K562 (cell line): ENCODE measurements around the gene INSIG1. TPM values are rescaled to one million over a fixed set of nuclear protein-coding genes. Genes with fewer than 3 reads are reported as not detected.

Experiments
- CHD2 ChIP-seq: IDR thresholded peaks from 2 replicates; pipeline ENCODE4 v1.6.1; 2011; ENCODE audit warnings: low read depth, low read length
- COPS2 ChIP-seq: fragments of 450-650 bp; conservative IDR thresholded peaks from 2 replicates; pipeline ENCODE4 v1.6.1; 2016; ENCODE audit warnings: mild to moderate bottlenecking, moderate library complexity
- DACH1 ChIP-seq: fragments of 450-650 bp; IDR thresholded peaks from 2 replicates; pipeline ENCODE4 v1.6.1; 2018; ENCODE audit not compliant: partially characterized antibody
- EP300 ChIP-seq: IDR thresholded peaks from 2 replicates; pipeline ENCODE4 v1.6.1; 2012; ENCODE audit warnings: low read length, improper control_type of control experiment
- HMGN3 ChIP-seq: IDR thresholded peaks from 2 replicates; pipeline ENCODE4 v1.6.1; 2011; ENCODE audit warnings: borderline replicate concordance, low read depth, mild to moderate bottlenecking, mixed read lengths, low read length; ENCODE audit not compliant: insufficient read length; ENCODE audit errors: extremely low read depth
- MAX ChIP-seq: sonication (generic); formaldehyde crosslinking; IDR thresholded peaks from 2 replicates; pipeline ENCODE4 v1.9.0; 2022; ENCODE audit warnings: mild to moderate bottlenecking, missing genetic modification reagents
- MTF1 ChIP-seq: fragments of 250-450 bp; sonication (Bioruptor Pico); IDR thresholded peaks from 2 replicates; pipeline ENCODE4 v1.9.0; 2021; ENCODE audit warnings: moderate library complexity, mild to moderate bottlenecking, inconsistent platforms, borderline replicate concordance
- MXI1 ChIP-seq: IDR thresholded peaks from 2 replicates; pipeline ENCODE4 v1.6.1; 2011; ENCODE audit warnings: low read depth, mild to moderate bottlenecking, improper control_type of control experiment, low read length
- NR2C2 ChIP-seq, 2 experiments: fragments of 200-800 bp in 1 of 2; sonication (Bioruptor generic) in 1 of 2; sonication (generic) in 1 of 2; formaldehyde crosslinking in 1 of 2; IDR thresholded peaks; 2 replicates each; pipeline versions ENCODE4 v1.6.1 to v1.8.0; 2016 to 2022; ENCODE audit warnings: mild to moderate bottlenecking in 1 of 2, missing compliant biosample characterization in 1 of 2, missing genetic modification characterization in 1 of 2, missing genetic modification reagents in 1 of 2
- RBM22 ChIP-seq: fragments of 200-400 bp; formaldehyde crosslinking; IDR thresholded peaks from 2 replicates; pipeline ENCODE4 v1.6.1; 2018; ENCODE audit warnings: low read length, low read depth; ENCODE audit not compliant: poor library complexity, severe bottlenecking
- SMARCC2 ChIP-seq: fragments of 450-650 bp; IDR thresholded peaks from 2 replicates; pipeline ENCODE4 v1.6.1; 2017; ENCODE audit warnings: antibody characterized with exemption, moderate library complexity, mild to moderate bottlenecking, low read depth
- SP1 ChIP-seq: sonication (generic); formaldehyde crosslinking; IDR thresholded peaks from 2 replicates; pipeline ENCODE4 v1.8.1; 2022; ENCODE audit warnings: mild to moderate bottlenecking, missing genetic modification reagents
- SRSF1 ChIP-seq: fragments of 200-400 bp; formaldehyde crosslinking; IDR thresholded peaks from 2 replicates; pipeline ENCODE4 v1.6.1; 2017; ENCODE audit warnings: mild to moderate bottlenecking, low read depth, low read length, moderate library complexity
- TCFL5 ChIP-seq: fragments of 250-450 bp; sonication (Bioruptor Pico); conservative IDR thresholded peaks from 2 replicates; pipeline ENCODE4 v1.6.1; 2021; ENCODE audit warnings: mild to moderate bottlenecking, moderate library complexity, matching md5 sums
- TSC22D4 ChIP-seq: fragments of 450-650 bp; IDR thresholded peaks from 2 replicates; pipeline ENCODE4 v1.6.1; 2016; ENCODE audit warnings: missing genetic modification characterization, missing biosample characterization, control low read depth
- UBTF ChIP-seq, 2 experiments: IDR thresholded peaks; 2 replicates each; pipeline ENCODE4 v1.6.1; 2012; ENCODE audit warnings: improper control_type of control experiment in 2 of 2, low read depth in 2 of 2, low read length in 2 of 2, borderline replicate concordance in 1 of 2
- YY1 ChIP-seq, 3 experiments: IDR thresholded peaks; 2 replicates each; pipeline ENCODE4 v1.6.1; 2011; ENCODE audit warnings: low read length in 2 of 3, mild to moderate bottlenecking in 2 of 3, moderate library complexity in 2 of 3, borderline replicate concordance in 1 of 3, control low read depth in 1 of 3, low read depth in 1 of 3; ENCODE audit not compliant: insufficient read depth in 3 of 3, insufficient replicate concordance in 2 of 3, control insufficient read depth in 1 of 3, insufficient read length in 1 of 3; ENCODE audit errors: extremely low read depth in 1 of 3
- ZBTB17 ChIP-seq: fragments of 450-650 bp; formaldehyde crosslinking; IDR thresholded peaks from 2 replicates; pipeline ENCODE4 v1.4.0; 2020; ENCODE audit warnings: mild to moderate bottlenecking
- ZNF23 ChIP-seq: fragments of 250-450 bp; sonication (Bioruptor Pico); IDR thresholded peaks from 2 replicates; pipeline ENCODE4 v1.4.0; 2020; ENCODE audit warnings: mild to moderate bottlenecking
- ZNF282 ChIP-seq: sonication (generic); formaldehyde crosslinking; IDR thresholded peaks from 2 replicates; pipeline ENCODE4 v1.8.1; 2023; ENCODE audit warnings: missing genetic modification reagents
- ZNF311 ChIP-seq: fragments of 250-450 bp; sonication (Bioruptor Pico); IDR thresholded peaks from 2 replicates; pipeline ENCODE4 v1.4.0; 2020; ENCODE audit warnings: mild to moderate bottlenecking, moderate library complexity
- ZNF384 ChIP-seq: IDR thresholded peaks from 2 replicates; pipeline ENCODE4 v1.6.1; 2012; ENCODE audit warnings: low read depth, low read length, improper control_type of control experiment
- ZNF449 ChIP-seq: fragments of 250-450 bp; sonication (Bioruptor Pico); IDR thresholded peaks from 2 replicates; pipeline ENCODE4 v1.8.0; 2022; ENCODE audit warnings: moderate library complexity, mild to moderate bottlenecking, inconsistent platforms
- ZNF75A ChIP-seq: fragments of 450-650 bp; formaldehyde crosslinking; IDR thresholded peaks from 2 replicates; pipeline ENCODE4 v1.4.0; 2020; ENCODE audit warnings: mild to moderate bottlenecking
- polyA plus RNA-seq, 8 experiments: library from polyadenylated mRNA; depleted of rRNA in 4 of 8; stranded (reverse) in 5 of 8; unstranded in 3 of 8; fragments of >200 nt; fragmentation: Nextera tagmentation in 2 of 8; fragmentation: Illumina TruSeq in 1 of 8; extraction: Ambion mirVana in 2 of 8; extraction: Trizol in 1 of 8; gene quantifications; 2 replicates each; pipeline versions ENCODE4 v1.2.1 to v1.2.3, GENCODE V29; 2011 to 2014; ENCODE audit warnings: inconsistent platforms in 1 of 8, missing spikeins in 1 of 8
- total RNA-seq, 7 experiments: library from RNA; depleted of rRNA in 6 of 7; stranded (reverse); fragments of >200 nt in 6 of 7; fragmentation: Illumina TruSeq in 2 of 7; extraction: Trizol in 2 of 7; gene quantifications; 2 replicates each; pipeline versions ENCODE4 v1.2.1 to v1.2.3, GENCODE V29; 2011 to 2021; ENCODE audit warnings: low replicate concordance in 1 of 7

Gene INSIG1
- total and polyA plus RNA-seq, 9 of the 15 experiments (the other 6 are each of a cell fraction or from before 2014, with no cell fraction given) = 57.1 to 787 (median 238) TPM

GRCh38 chr7:155298834-155299534, 1.3 kb downstream of the INSIG1 start (continued):
- TF ChIP-seq EP300 (peak; percentile 3; the same call in 1 of the 2 replicates), YY1 (IDR thresholded peaks at IDR 0.05; ENCODE audit: borderline replicate concordance in 1 of 3, control insufficient read depth in 1 of 3, extremely low read depth in 1 of 3, insufficient read depth in 3 of 3, insufficient read length in 1 of 3, insufficient replicate concordance in 2 of 3, low read depth in 1 of 3, low read length in 2 of 3) (no peak), MAX (peak; percentile 43; the same call in 1 of the 2 replicates), SRSF1 (no peak), RBM22 (no peak), COPS2 (no peak), TCFL5 (CRISPR knock-in tag) (no peak), DACH1 (peak; percentile 26), ZNF311 (CRISPR knock-in tag) (no peak), ZNF384 (no peak), MXI1 (peak; percentile 92), HMGN3 (no peak), CHD2 (no peak), ZNF282 (no peak), ZNF75A (CRISPR knock-in tag) (no peak), ZBTB17 (CRISPR knock-in tag) (no peak), ZNF23 (CRISPR knock-in tag) (no peak), TSC22D4 (no peak), NR2C2 (CRISPR knock-in tag; IDR thresholded peaks at IDR 0.05) (no peak), NR2C2 (tag; IDR thresholded peaks at IDR 0.05) (peak; percentile 15; the same call in 1 of the 2 replicates), MTF1 (CRISPR knock-in tag) (no peak), UBTF (IDR thresholded peaks at IDR 0.05; ENCODE audit: borderline replicate concordance in 1 of 2, low read depth in 2 of 2, low read length in 2 of 2) (peak; percentile 9 to 83; a peak in 1 of 4 replicates), SMARCC2 (no peak), ZNF449 (CRISPR knock-in tag) (no peak), SP1 (peak; percentile 6; the same call in 1 of the 2 replicates)
